ENCODE data around the gene KRT6C.

Gene KRT6C

GRCh38 chr12:52441320-52441911, 32.2 kb downstream of the KRT6C start:
- Histone ChIP-seq H3K36me3 (no peaks in the 10 kb centered on the region), H3K4me3 (ENCODE audit: low read depth in 1 of 2, low read length in 1 of 2) (no peak overlapping the region), H3K27ac (no peak overlapping the region), H3K9me3 (no peaks in the 10 kb centered on the region), H3K27me3 (peaks cover 27% of the 10 kb centered on the region), H3K4me1 (ENCODE audit: control insufficient read depth in 1 of 2, insufficient read depth in 1 of 2, low read depth in 1 of 2, low read length in 1 of 2) (no peaks in the 10 kb centered on the region)
- TF ChIP-seq CTCF (IDR thresholded peaks at IDR 0.05): no peak

- Histone ChIP-seq H3K9me3 (no peaks in the 10 kb centered on the region), H3K4me1 (ENCODE audit: control insufficient read depth in 1 of 2, insufficient read depth in 1 of 2, low read depth in 1 of 2, low read length in 1 of 2) (no peaks in the 10 kb centered on the region), H3K27ac (no peak overlapping the region), H3K27me3 (peaks cover 27% of the 10 kb centered on the region), H3K36me3 (no peaks in the 10 kb centered on the region), H3K4me3 (ENCODE audit: low read depth in 1 of 2, low read length in 1 of 2) (no peak overlapping the region)
- TF ChIP-seq CTCF (IDR thresholded peaks at IDR 0.05): no peak
These were observed 32.7 kb downstream of the KRT6C start for GRCh38 chr12:52440821-52441319.

- Histone ChIP-seq H3K27me3 (peaks cover 27% of the 10 kb centered on the region), H3K27ac (no peak overlapping the region), H3K36me3 (no peaks in the 10 kb centered on the region), H3K4me3 (ENCODE audit: low read depth in 1 of 2, low read length in 1 of 2) (no peak overlapping the region), H3K4me1 (ENCODE audit: control insufficient read depth in 1 of 2, insufficient read depth in 1 of 2, low read depth in 1 of 2, low read length in 1 of 2) (no peaks in the 10 kb centered on the region), H3K9me3 (no peaks in the 10 kb centered on the region)
- no peak for TF ChIP-seq CTCF (IDR thresholded peaks at IDR 0.05)
These were observed 33.8 kb downstream of the KRT6C start for GRCh38 chr12:52439845-52440244.

- H3K27me3 ChIP-seq: peaks cover 27% of the 10 kb centered on the region
- H3K4me1 ChIP-seq (ENCODE audit: control insufficient read depth in 1 of 2, insufficient read depth in 1 of 2, low read depth in 1 of 2, low read length in 1 of 2): no peaks in the 10 kb centered on the region
- no peak overlapping the region for H3K27ac ChIP-seq
- no peak overlapping the region for H3K4me3 ChIP-seq (ENCODE audit: low read depth in 1 of 2, low read length in 1 of 2)
- TF ChIP-seq CTCF (IDR thresholded peaks at IDR 0.05): no peak
- H3K9me3 ChIP-seq: no peaks in the 10 kb centered on the region
- no peaks in the 10 kb centered on the region for H3K36me3 ChIP-seq
These were observed 34.2 kb downstream of the KRT6C start for GRCh38 chr12:52439420-52439819.

GRCh38 chr12:52438305-52439301, 35.0 kb downstream of the KRT6C start:
- no peaks in the 10 kb centered on the region for H3K36me3 ChIP-seq
- H3K27ac ChIP-seq: no peak overlapping the region
- no peak for TF ChIP-seq CTCF (IDR thresholded peaks at IDR 0.05)
- H3K4me1 ChIP-seq (ENCODE audit: control insufficient read depth in 1 of 2, insufficient read depth in 1 of 2, low read depth in 1 of 2, low read length in 1 of 2): no peaks in the 10 kb centered on the region
- no peaks in the 10 kb centered on the region for H3K9me3 ChIP-seq
- H3K4me3 ChIP-seq (ENCODE audit: low read depth in 1 of 2, low read length in 1 of 2): no peak overlapping the region
- peaks cover 24% of the 10 kb centered on the region for H3K27me3 ChIP-seq
